Astrocyte (in vitro differentiated cells and primary cell): ENCODE data around the gene DCP2. TPM values are rescaled to one million over a fixed set of nuclear protein-coding genes. Genes with fewer than 3 reads are reported as not detected.

Source experiments
- DNase-seq: peaks from one replicate; pipeline ENCODE4 v3.0.0-alpha.2; 2010; ENCODE audit warnings: low read depth
- FAIRE-seq: peaks from 2 replicates; lab custom pipeline; 2011; peaks lifted over from hg19 to GRCh38; lab: Jason Lieb, UNC
- H2AFZ ChIP-seq: 2 replicates; pipeline ENCODE4 v1.6.0; 2012; ENCODE audit warnings: low read depth, low read length, inconsistent platforms
- H3K27ac ChIP-seq: 2 replicates; pipeline ENCODE4 v1.5.1; 2011; ENCODE audit warnings: low read depth, low read length, inconsistent platforms
- H3K27me3 ChIP-seq: 2 replicates; pipeline ENCODE4 v1.6.0; 2011; ENCODE audit warnings: low read length, inconsistent platforms; ENCODE audit not compliant: insufficient read depth
- H3K36me3 ChIP-seq: 2 replicates; pipeline ENCODE4 v1.5.1; 2011; ENCODE audit warnings: low read length, inconsistent platforms; ENCODE audit not compliant: insufficient read depth
- H3K4me1 ChIP-seq: 2 replicates; pipeline ENCODE4 v1.5.1; 2011; ENCODE audit warnings: low read length, inconsistent platforms; ENCODE audit not compliant: insufficient read depth
- H3K4me2 ChIP-seq: 2 replicates; pipeline ENCODE4 v1.6.0; 2012; ENCODE audit warnings: low read length, inconsistent platforms
- H3K4me3 ChIP-seq: 2 replicates; pipeline ENCODE4 v1.5.1; 2011; ENCODE audit warnings: low read depth, mild to moderate bottlenecking, low read length, inconsistent platforms; ENCODE audit not compliant: insufficient read depth
- H3K79me2 ChIP-seq: 2 replicates; pipeline ENCODE4 v1.6.0; 2012; ENCODE audit warnings: mild to moderate bottlenecking, low read length, inconsistent platforms; ENCODE audit not compliant: insufficient read depth
- H3K9ac ChIP-seq: 2 replicates; pipeline ENCODE4 v1.6.0; 2012; ENCODE audit warnings: mild to moderate bottlenecking, low read length, inconsistent platforms
- H3K9me3 ChIP-seq: 2 replicates; pipeline ENCODE4 v1.5.1; 2012; ENCODE audit warnings: low read depth, mild to moderate bottlenecking, low read length, inconsistent platforms; ENCODE audit not compliant: insufficient read depth
- H4K20me1 ChIP-seq: 2 replicates; pipeline ENCODE4 v1.6.0; 2012; ENCODE audit warnings: low read length, inconsistent platforms; ENCODE audit not compliant: insufficient read depth
- H3K27ac Mint-ChIP-seq: one replicate; pipeline ENCODE4 v1.8.0; 2021; ENCODE audit warnings: mild to moderate bottlenecking, mixed read lengths; ENCODE audit not compliant: unreplicated experiment
- H3K27me3 Mint-ChIP-seq: one replicate; pipeline ENCODE4 v1.8.0; 2021; ENCODE audit warnings: low read depth, mixed read lengths; ENCODE audit not compliant: unreplicated experiment
- H3K36me3 Mint-ChIP-seq: one replicate; pipeline ENCODE4 v1.8.0; 2021; ENCODE audit warnings: low read depth, mixed read lengths; ENCODE audit not compliant: unreplicated experiment
- H3K4me1 Mint-ChIP-seq: one replicate; pipeline ENCODE4 v1.8.0; 2021; ENCODE audit warnings: low read depth, mixed read lengths; ENCODE audit not compliant: unreplicated experiment
- H3K4me3 Mint-ChIP-seq: one replicate; pipeline ENCODE4 v1.8.0; 2021; ENCODE audit warnings: mild to moderate bottlenecking, moderate library complexity, mixed read lengths; ENCODE audit not compliant: unreplicated experiment
- H3K9me3 Mint-ChIP-seq: one replicate; pipeline ENCODE4 v1.8.0; 2021; ENCODE audit warnings: mild to moderate bottlenecking, mixed read lengths; ENCODE audit not compliant: unreplicated experiment
- EZH2 ChIP-seq: IDR thresholded peaks from 2 replicates; pipeline ENCODE4 v1.6.1; 2012; ENCODE audit warnings: mild to moderate bottlenecking, low read length, inconsistent platforms; ENCODE audit not compliant: insufficient read depth
- total RNA-seq: library from RNA; stranded (reverse); gene quantifications from 2 replicates; pipeline ENCODE4 v1.2.1, GENCODE V29; 2021
- TF ChIP-seq, protein P1 (sequence below): IDR thresholded peaks from 2 replicates; pipeline ENCODE4 v1.5.1; 2011; ENCODE audit warnings: low read depth, mild to moderate bottlenecking, inconsistent platforms, low read length, moderate library complexity; ENCODE audit not compliant: insufficient read depth

DCP2 gene
- total RNA-seq, 1 donor from 2014 or later: 48.9 TPM

DNA sequence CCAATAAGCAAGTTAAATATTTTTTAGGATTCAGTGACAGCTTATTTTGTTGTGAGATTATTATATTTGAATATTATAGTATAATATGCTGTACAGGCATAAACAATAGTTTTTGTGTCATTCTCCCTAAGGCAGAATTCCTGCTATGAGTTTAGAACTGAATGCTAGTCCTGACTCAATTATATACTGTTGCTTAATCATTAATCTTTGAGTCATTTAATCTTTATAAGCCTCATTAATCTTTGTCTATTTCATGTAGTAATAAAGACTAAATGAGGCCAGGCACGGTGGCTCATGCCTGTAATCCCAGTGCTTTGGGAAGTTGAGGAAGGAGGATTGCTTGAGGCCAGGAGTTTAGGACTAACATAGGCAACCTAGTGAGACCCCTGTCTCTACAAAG is 3.6 kb upstream of the DCP2 start:
- no peaks in the 10 kb centered on the region for H3K36me3 Mint-ChIP-seq
- no peak overlapping the region for H3K4me2 ChIP-seq
- no peak overlapping the region for H2AFZ ChIP-seq
- H4K20me1 ChIP-seq: no peaks in the 10 kb centered on the region
- H3K4me3 Mint-ChIP-seq: no peak overlapping the region
- no peak overlapping the region for H3K27ac ChIP-seq
- H3K9me3 ChIP-seq: no peaks in the 10 kb centered on the region
- no peaks in the 10 kb centered on the region for H3K27me3 ChIP-seq
- H3K27ac Mint-ChIP-seq: no peak overlapping the region
- DNase-seq (no peak), FAIRE-seq (no peak)
- peaks cover 12% of the 10 kb centered on the region for H3K4me1 Mint-ChIP-seq
- no peak overlapping the region for H3K4me3 ChIP-seq
- no peaks in the 10 kb centered on the region for H3K36me3 ChIP-seq
- H3K79me2 ChIP-seq: peaks cover 14% of the 10 kb centered on the region
- TF ChIP-seq, protein P1, sequence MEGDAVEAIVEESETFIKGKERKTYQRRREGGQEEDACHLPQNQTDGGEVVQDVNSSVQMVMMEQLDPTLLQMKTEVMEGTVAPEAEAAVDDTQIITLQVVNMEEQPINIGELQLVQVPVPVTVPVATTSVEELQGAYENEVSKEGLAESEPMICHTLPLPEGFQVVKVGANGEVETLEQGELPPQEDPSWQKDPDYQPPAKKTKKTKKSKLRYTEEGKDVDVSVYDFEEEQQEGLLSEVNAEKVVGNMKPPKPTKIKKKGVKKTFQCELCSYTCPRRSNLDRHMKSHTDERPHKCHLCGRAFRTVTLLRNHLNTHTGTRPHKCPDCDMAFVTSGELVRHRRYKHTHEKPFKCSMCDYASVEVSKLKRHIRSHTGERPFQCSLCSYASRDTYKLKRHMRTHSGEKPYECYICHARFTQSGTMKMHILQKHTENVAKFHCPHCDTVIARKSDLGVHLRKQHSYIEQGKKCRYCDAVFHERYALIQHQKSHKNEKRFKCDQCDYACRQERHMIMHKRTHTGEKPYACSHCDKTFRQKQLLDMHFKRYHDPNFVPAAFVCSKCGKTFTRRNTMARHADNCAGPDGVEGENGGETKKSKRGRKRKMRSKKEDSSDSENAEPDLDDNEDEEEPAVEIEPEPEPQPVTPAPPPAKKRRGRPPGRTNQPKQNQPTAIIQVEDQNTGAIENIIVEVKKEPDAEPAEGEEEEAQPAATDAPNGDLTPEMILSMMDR: no peak
- TF ChIP-seq EZH2: no peak
- no peaks in the 10 kb centered on the region for H3K27me3 Mint-ChIP-seq
- H3K9me3 Mint-ChIP-seq: no peaks in the 10 kb centered on the region
- H3K9ac ChIP-seq: no peak overlapping the region
- H3K4me1 ChIP-seq: peaks cover 11% of the 10 kb centered on the region

GRCh38 chr5:112973904-112974303 is 2.7 kb upstream of the DCP2 start:
- Histone ChIP-seq H3K4me1 (peaks cover 13% of the 10 kb centered on the region), H2AFZ (no peak overlapping the region), H3K36me3 (no peaks in the 10 kb centered on the region), H3K9ac (no peak overlapping the region), H4K20me1 (no peaks in the 10 kb centered on the region), H3K9me3 (no peaks in the 10 kb centered on the region), H3K4me3 (no peak overlapping the region), H3K79me2 (peaks cover 23% of the 10 kb centered on the region), H3K27ac (no peak overlapping the region), H3K4me2 (no peak overlapping the region), H3K27me3 (no peaks in the 10 kb centered on the region)
- H3K36me3 Mint-ChIP-seq: no peaks in the 10 kb centered on the region
- H3K9me3 Mint-ChIP-seq: no peaks in the 10 kb centered on the region
- FAIRE-seq (no peak), DNase-seq (no peak)
- H3K4me1 Mint-ChIP-seq: peaks cover 9% of the 10 kb centered on the region
- no peaks in the 10 kb centered on the region for H3K27me3 Mint-ChIP-seq
- H3K4me3 Mint-ChIP-seq: no peak overlapping the region
- no peak overlapping the region for H3K27ac Mint-ChIP-seq
- TF ChIP-seq EZH2: no peak
- TF ChIP-seq, protein P1: no peak

GRCh38 chr5:112974901-112975300 is 1.7 kb upstream of the DCP2 start:
- Histone ChIP-seq H3K4me2 (no peak overlapping the region), H3K9ac (no peak overlapping the region), H3K4me3 (no peak overlapping the region), H3K79me2 (peaks cover 33% of the 10 kb centered on the region), H3K9me3 (no peaks in the 10 kb centered on the region), H3K27me3 (no peaks in the 10 kb centered on the region), H3K4me1 (peaks cover 11% of the 10 kb centered on the region), H2AFZ (no peak overlapping the region), H3K36me3 (no peaks in the 10 kb centered on the region), H4K20me1 (peaks cover 6% of the 10 kb centered on the region), H3K27ac (no peak overlapping the region)
- Mint-ChIP-seq H3K4me1 (peaks cover 9% of the 10 kb centered on the region), H3K27me3 (no peaks in the 10 kb centered on the region), H3K4me3 (no peak overlapping the region), H3K36me3 (no peaks in the 10 kb centered on the region), H3K27ac (peak overlapping the region; percentile 4), H3K9me3 (no peaks in the 10 kb centered on the region)
- FAIRE-seq (no peak), DNase-seq (no peak)
- no peak for TF ChIP-seq EZH2
- TF ChIP-seq, protein P1: no peak
